IMR-90 (cell line): ENCODE data around the gene CATSPER1. TPM values are rescaled to one million over a fixed set of nuclear protein-coding genes. Genes with fewer than 3 reads are reported as not detected.

Source experiments
- ATAC-seq: fragments of 200-7000 bp; cut with Tn5 transposase; 2 replicates; pipeline ENCODE4 v1.9.1; 2020; ENCODE audit warnings: low read depth, mild to moderate bottlenecking, moderate library complexity
- BruUV-seq: library from RNA; stranded (reverse); fragments of 400-500 nt; replicated peaks from 2 replicates; lab custom pipeline; 2021; lab: Mats Ljungman, UMichigan
- CTCF ChIA-PET: fragments of 300-600 bp; formaldehyde crosslinking; extraction: SDS; loops from one replicate; lab custom pipeline; 2021; ENCODE audit warnings: antibody characterized with exemption; lab: Yijun Ruan, JAX
- POLR2A ChIA-PET: fragments of 300-600 bp; sonication (Branson Sonifier 250); formaldehyde crosslinking; loops from one replicate; lab custom pipeline; 2022; ENCODE audit warnings: antibody characterized with exemption; ENCODE audit not compliant: unreplicated experiment; lab: Charles Lee
- DNase-seq: peaks from one replicate; pipeline ENCODE4 v3.0.0; 2013
- H2AFZ ChIP-seq: replicated peaks from 2 replicates; pipeline ENCODE3; 2013; ENCODE audit warnings: low read length, mild to moderate bottlenecking; ENCODE audit not compliant: poor library complexity
- H2AK5ac ChIP-seq: 2 replicates; pipeline ENCODE4 v1.6.1; 2013; ENCODE audit warnings: low read depth, low read length, inconsistent platforms
- H2AK9ac ChIP-seq: replicated peaks from 2 replicates; pipeline ENCODE3; 2013; ENCODE audit warnings: mild to moderate bottlenecking, low read depth, low read length, moderate library complexity; ENCODE audit not compliant: poor library complexity
- H2BK120ac ChIP-seq: 2 replicates; pipeline ENCODE4 v1.6.1; 2013; ENCODE audit warnings: low read depth, low read length, inconsistent platforms
- H2BK15ac ChIP-seq: 3 replicates; pipeline ENCODE4 v1.6.1; 2013; ENCODE audit warnings: low read depth, low read length, inconsistent platforms
- H2BK20ac ChIP-seq: 2 replicates; pipeline ENCODE4 v1.6.1; 2013; ENCODE audit warnings: low read depth, mild to moderate bottlenecking, inconsistent platforms, low read length, moderate library complexity
- H2BK5ac ChIP-seq: 2 replicates; pipeline ENCODE4 v1.6.1; 2013; ENCODE audit warnings: mild to moderate bottlenecking, low read depth, low read length, inconsistent platforms; ENCODE audit not compliant: poor library complexity, severe bottlenecking
- H3K14ac ChIP-seq: replicated peaks from 2 replicates; pipeline ENCODE4 v1.6.1; 2013; ENCODE audit warnings: low read depth, low read length, inconsistent platforms
- H3K18ac ChIP-seq: 2 replicates; pipeline ENCODE4 v1.6.1; 2013; ENCODE audit warnings: low read depth, low read length, control low read depth
- H3K23ac ChIP-seq: 2 replicates; pipeline ENCODE4 v1.6.1; 2013; ENCODE audit warnings: low read depth, low read length, inconsistent platforms
- H3K27ac ChIP-seq: 2 replicates; pipeline ENCODE4 v1.5.1; 2013; ENCODE audit warnings: mild to moderate bottlenecking, control low read depth, low read length; ENCODE audit not compliant: insufficient read depth
- H3K27me3 ChIP-seq: 2 replicates; pipeline ENCODE4 v1.6.1; 2013; ENCODE audit warnings: low read length; ENCODE audit not compliant: control insufficient read depth, insufficient read depth
- H3K36me3 ChIP-seq: 2 replicates; pipeline ENCODE4 v1.6.1; 2013; ENCODE audit warnings: low read length, mixed read lengths; ENCODE audit not compliant: control insufficient read depth, insufficient read depth
- H3K4ac ChIP-seq: 2 replicates; pipeline ENCODE4 v1.6.1; 2013; ENCODE audit warnings: low read depth, low read length, inconsistent platforms
- H3K4me1 ChIP-seq: 2 replicates; pipeline ENCODE4 v1.6.1; 2013; ENCODE audit warnings: low read length, mixed read lengths; ENCODE audit not compliant: control insufficient read depth, insufficient read depth
- H3K4me2 ChIP-seq: 2 replicates; pipeline ENCODE4 v1.6.1; 2013; ENCODE audit warnings: low read depth, mild to moderate bottlenecking, control low read depth, low read length, moderate library complexity
- H3K4me3 ChIP-seq: 2 replicates; pipeline ENCODE4 v1.5.1; 2013; ENCODE audit warnings: low read depth, mild to moderate bottlenecking, control low read depth, low read length, moderate library complexity; ENCODE audit not compliant: insufficient read depth
- H3K56ac ChIP-seq: 2 replicates; pipeline ENCODE4 v1.6.1; 2013; ENCODE audit warnings: low read length, inconsistent platforms; ENCODE audit not compliant: insufficient read depth; ENCODE audit errors: extremely low read depth
- H3K79me1 ChIP-seq, 2 experiments: 2 replicates each; pipeline ENCODE4 v1.6.1; 2013; ENCODE audit warnings: low read length in 2 of 2, inconsistent platforms in 1 of 2, low read depth in 1 of 2
- H3K9ac ChIP-seq: 2 replicates; pipeline ENCODE4 v1.6.1; 2013; ENCODE audit warnings: low read depth, low read length, control low read depth
- H3K9me1 ChIP-seq: 2 replicates; pipeline ENCODE4 v1.6.1; 2013; ENCODE audit warnings: low read length, inconsistent platforms; ENCODE audit not compliant: insufficient read depth
- H3K9me3 ChIP-seq: 2 replicates; pipeline ENCODE4 v1.6.1; 2013; ENCODE audit warnings: low read length; ENCODE audit not compliant: control insufficient read depth, insufficient read depth
- H4K20me1 ChIP-seq: 2 replicates; pipeline ENCODE4 v1.6.1; 2013; ENCODE audit warnings: low read length, inconsistent platforms; ENCODE audit not compliant: insufficient read depth
- H4K5ac ChIP-seq: 2 replicates; pipeline ENCODE4 v1.6.1; 2013; ENCODE audit warnings: mild to moderate bottlenecking, low read depth, low read length, control low read depth
- H4K8ac ChIP-seq, 2 experiments: 2 replicates each; pipeline ENCODE4 v1.6.1; 2013; ENCODE audit warnings: low read depth in 2 of 2, low read length in 2 of 2, control low read depth in 1 of 2, inconsistent platforms in 1 of 2
- H4K91ac ChIP-seq: 2 replicates; pipeline ENCODE4 v1.6.1; 2013; ENCODE audit warnings: low read depth, low read length, inconsistent platforms; ENCODE audit not compliant: insufficient read depth
- BHLHE40 ChIP-seq: fragments of 150-350 bp; IDR thresholded peaks from 2 replicates; pipeline ENCODE4 v1.6.1; 2016; ENCODE audit warnings: mild to moderate bottlenecking, low read depth, low read length
- CEBPB ChIP-seq: IDR thresholded peaks from 2 replicates; pipeline ENCODE4 v1.6.1; 2012; ENCODE audit warnings: low read depth, low read length, improper control_type of control experiment
- CTCF ChIP-seq: conservative IDR thresholded peaks from 2 replicates; pipeline ENCODE4 v1.5.1; 2012; ENCODE audit warnings: mild to moderate bottlenecking, low read depth, low read length, improper control_type of control experiment
- ELK1 ChIP-seq: fragments of 150-350 bp; IDR thresholded peaks from 2 replicates; pipeline ENCODE4 v1.6.1; 2016; ENCODE audit warnings: low read depth, mild to moderate bottlenecking, low read length, moderate library complexity, borderline replicate concordance
- MAFK ChIP-seq: IDR thresholded peaks from 2 replicates; pipeline ENCODE4 v1.6.1; 2012; ENCODE audit warnings: low read depth, low read length, improper control_type of control experiment
- NFE2L2 ChIP-seq: fragments of 150-350 bp; IDR thresholded peaks from 2 replicates; pipeline ENCODE4 v1.6.1; 2016; ENCODE audit warnings: low read depth, mild to moderate bottlenecking, low read length
- POLR2A ChIP-seq: IDR thresholded peaks from 2 replicates; pipeline ENCODE4 v1.6.1; 2012; ENCODE audit warnings: mild to moderate bottlenecking, low read depth, low read length
- RAD21 ChIP-seq: IDR thresholded peaks from 2 replicates; pipeline ENCODE4 v1.6.1; 2012; ENCODE audit warnings: low read length, improper control_type of control experiment
- RCOR1 ChIP-seq: IDR thresholded peaks from 2 replicates; pipeline ENCODE4 v1.6.1; 2012; ENCODE audit warnings: mild to moderate bottlenecking, low read length, improper control_type of control experiment; ENCODE audit not compliant: insufficient replicate concordance
- RFX5 ChIP-seq: IDR thresholded peaks from 2 replicates; pipeline ENCODE4 v1.8.0; 2012; ENCODE audit warnings: low read depth, mild to moderate bottlenecking, low read length, moderate library complexity
- SMC3 ChIP-seq: fragments of 150-350 bp; IDR thresholded peaks from 2 replicates; pipeline ENCODE4 v1.6.1; 2016; ENCODE audit warnings: low read depth, mild to moderate bottlenecking, antibody characterized with exemption, low read length, moderate library complexity
- USF2 ChIP-seq: fragments of 150-350 bp; IDR thresholded peaks from 2 replicates; pipeline ENCODE4 v1.6.1; 2017; ENCODE audit warnings: mild to moderate bottlenecking, antibody characterized with exemption, low read length, low read depth
- WGBS, 2 experiments: methylation state at CpG; one replicate each; pipeline versions ENCODE4 v1.1.5 to v1.1.7; 2013; ENCODE audit warnings: missing lambda C conversion rate in 2 of 2; ENCODE audit not compliant: insufficient read length in 1 of 2; ENCODE audit errors: extremely low coverage in 2 of 2; 5-methylcytosine and 5-hydroxymethylcytosine counted together
- dilution Hi-C: fragments of 300-500 bp; cut with HindIII; formaldehyde crosslinking; loops from one replicate; pipeline ENCODE4 v1.14.3; 2018; ENCODE audit warnings: low sequenced_read_pairs; ENCODE audit not compliant: unreplicated experiment
- in situ Hi-C: fragments of 300-500 bp; cut with MboI; formaldehyde crosslinking; loops from 3 replicates; pipeline ENCODE4 v1.14.3; 2019; ENCODE audit warnings: low sequenced_read_pairs, inconsistent platforms, mixed read lengths
- intact Hi-C: fragments of 100-400 bp; cut with micrococcal nuclease; formaldehyde crosslinking; loops from 2 replicates; pipeline ENCODE4 v1.10.0; 2022
- polyA plus RNA-seq, 3 experiments: library from polyadenylated mRNA; depleted of rRNA; stranded (reverse); fragments of >200 nt; gene quantifications; 2 replicates each; pipeline ENCODE4 v1.2.3, GENCODE V29; 2012; ENCODE audit warnings: low replicate concordance in 1 of 3
- total RNA-seq: library from RNA; depleted of rRNA; stranded (reverse); fragments of >200 nt; gene quantifications from 2 replicates; pipeline ENCODE4 v1.2.3, GENCODE V29; 2012

CATSPER1 gene
- total and polyA plus RNA-seq, 2 of the 4 experiments (the other 2 are of a cell fraction) = 0.18 to 0.91 TPM

GRCh38 chr11:66035653-66036333 is 9.5 kb upstream of the CATSPER1 start (continued):
- TF ChIP-seq POLR2A = no peak

- H3K4me2 ChIP-seq = no peak overlapping the region
- no peak overlapping the region for H3K18ac ChIP-seq
- in situ Hi-C loops = no loop called here
- intact Hi-C loops = no loop called here
- H3K9me1 ChIP-seq = no peaks in the 10 kb centered on the region
- no peak overlapping the region for H2BK120ac ChIP-seq
- no peak overlapping the region for H3K56ac ChIP-seq
- no peak overlapping the region for H3K4me3 ChIP-seq
- POLR2A ChIA-PET = interaction anchor here (0.7 kb wide), 1 partner anchor 22 kb away, joined by 3 read pairs; no protein-coding TSS in a partner anchor
- H3K23ac ChIP-seq = no peak overlapping the region
- no peak overlapping the region for H2AFZ ChIP-seq
- ATAC-seq = no peak
- no peak overlapping the region for H3K14ac ChIP-seq
- no peak overlapping the region for H2AK9ac ChIP-seq
- no peak overlapping the region for H3K27ac ChIP-seq
- H3K36me3 ChIP-seq = no peaks in the 10 kb centered on the region
- H4K20me1 ChIP-seq = no peaks in the 10 kb centered on the region
- no peaks in the 10 kb centered on the region for H3K4me1 ChIP-seq
- 86% methylated on average over 2 of the region's 8 CpGs; no CpG with 5 or more reads in 1 of the 2 experiments for WGBS, 2 experiments
- H2BK15ac ChIP-seq = no peak overlapping the region
- no peak overlapping the region for H2BK5ac ChIP-seq
- peaks cover 7% of the 10 kb centered on the region; the same call in 1 of the 2 replicates for H3K9me3 ChIP-seq
- DNase-seq = no peak
- H2BK20ac ChIP-seq = no peak overlapping the region
- H3K9ac ChIP-seq = no peak overlapping the region
- no peak overlapping the region for H4K5ac ChIP-seq
- no peak overlapping the region for H4K91ac ChIP-seq
- H3K79me1 ChIP-seq = no peaks in the 10 kb centered on the region
- H3K27me3 ChIP-seq = peaks cover 7% of the 10 kb centered on the region
- BruUV-seq = no TSS peak
- no peak overlapping the region for H2AK5ac ChIP-seq
- H4K8ac ChIP-seq = no peak overlapping the region
- CTCF ChIA-PET = no interaction called here
- dilution Hi-C loops = no loop called here
- H3K4ac ChIP-seq = no peak overlapping the region
- TF ChIP-seq CEBPB = no peak
- no peak for TF ChIP-seq RAD21
- TF ChIP-seq NFE2L2 = no peak
- no peak for TF ChIP-seq USF2
- TF ChIP-seq CTCF = no peak
- TF ChIP-seq SMC3 = no peak
- TF ChIP-seq RCOR1 = no peak
- no peak for TF ChIP-seq ELK1
- TF ChIP-seq BHLHE40 = no peak
- no peak for TF ChIP-seq MAFK
- TF ChIP-seq RFX5 = no peak
Measured at GRCh38 chr11:66032957-66033735, 6.9 kb upstream of the CATSPER1 start.
